Mammary epithelial cell (primary cell): ENCODE measurements around the gene CAPN3.

Experiments
- CTCF ChIP-seq, 2 donors: IDR thresholded peaks in 1 of 2; conservative IDR thresholded peaks in 1 of 2; 2 replicates each; pipeline ENCODE4 v1.5.1; 2011 to 2012; ENCODE audit warnings: inconsistent platforms in 2 of 2, low read length in 2 of 2, mild to moderate bottlenecking in 2 of 2, control low read depth in 1 of 2, low read depth in 1 of 2; ENCODE audit not compliant: insufficient read depth in 1 of 2; ENCODE audit errors: extremely low read depth in 1 of 2
- EZH2 ChIP-seq: IDR thresholded peaks from 2 replicates; pipeline ENCODE4 v1.6.1; 2012; ENCODE audit warnings: low read length, inconsistent platforms, borderline replicate concordance

- TF ChIP-seq CTCF (conservative IDR thresholded peaks at IDR 0.05 in 1 of 2, IDR thresholded peaks at IDR 0.05 in 1 of 2; ENCODE audit: extremely low read depth in 1 of 2, insufficient read depth in 1 of 2, low read depth in 1 of 2, low read length in 2 of 2) (no peak), EZH2 (no peak)
These were observed 48.9 kb downstream of the CAPN3 start for GRCh38 chr15:42408178-42408577.
